HG02588 (cell line): ENCODE measurements around the gene CDK12.

Source experiments
- ATAC-seq: cut with Tn5 transposase; IDR thresholded peaks from one replicate; pipeline ENCODE4 v1.9.1; 2021; ENCODE audit warnings: mild to moderate bottlenecking, moderate library complexity; ENCODE audit not compliant: unreplicated experiment

Gene CDK12

GRCh38 chr17:39547713-39548478 lies 86.6 kb downstream of the CDK12 start:
- no peak for ATAC-seq

DNA sequence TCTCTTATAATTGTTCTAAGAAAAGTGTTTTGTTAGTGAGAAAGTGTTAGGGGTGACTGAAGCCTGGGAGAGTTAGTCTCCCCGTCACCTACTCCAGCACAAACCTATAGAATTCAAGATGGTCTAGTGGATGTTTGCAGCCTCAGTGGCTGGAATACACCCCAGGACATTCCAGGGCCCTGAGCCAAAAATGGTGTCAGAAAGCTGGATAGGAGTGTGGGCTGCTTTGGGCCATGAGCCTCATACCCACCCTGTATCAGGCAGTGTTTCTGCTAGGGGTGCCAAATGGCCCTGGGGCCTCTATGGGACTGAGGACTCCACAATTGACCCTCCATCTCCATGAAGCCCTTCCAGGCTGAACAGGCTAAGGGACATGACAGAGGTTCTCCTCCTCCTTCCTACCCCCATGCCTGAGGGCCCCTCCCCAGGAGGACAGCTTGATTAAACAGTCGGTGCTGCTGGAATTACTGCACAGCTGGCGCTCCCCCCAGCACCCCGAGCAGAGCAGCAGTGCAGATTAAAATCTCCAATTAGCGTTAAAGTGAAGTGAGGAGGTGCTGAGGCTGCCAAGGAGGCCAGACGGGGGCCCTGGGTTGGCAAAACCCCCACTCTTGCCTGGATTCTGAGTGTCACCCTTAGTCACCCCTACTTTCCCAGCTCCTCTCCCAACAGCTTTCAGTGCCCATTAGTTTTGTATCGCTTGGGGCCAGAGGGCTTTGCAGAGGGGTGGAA lies 87.4 kb downstream of the CDK12 start:
- ATAC-seq, result no peak

DNA sequence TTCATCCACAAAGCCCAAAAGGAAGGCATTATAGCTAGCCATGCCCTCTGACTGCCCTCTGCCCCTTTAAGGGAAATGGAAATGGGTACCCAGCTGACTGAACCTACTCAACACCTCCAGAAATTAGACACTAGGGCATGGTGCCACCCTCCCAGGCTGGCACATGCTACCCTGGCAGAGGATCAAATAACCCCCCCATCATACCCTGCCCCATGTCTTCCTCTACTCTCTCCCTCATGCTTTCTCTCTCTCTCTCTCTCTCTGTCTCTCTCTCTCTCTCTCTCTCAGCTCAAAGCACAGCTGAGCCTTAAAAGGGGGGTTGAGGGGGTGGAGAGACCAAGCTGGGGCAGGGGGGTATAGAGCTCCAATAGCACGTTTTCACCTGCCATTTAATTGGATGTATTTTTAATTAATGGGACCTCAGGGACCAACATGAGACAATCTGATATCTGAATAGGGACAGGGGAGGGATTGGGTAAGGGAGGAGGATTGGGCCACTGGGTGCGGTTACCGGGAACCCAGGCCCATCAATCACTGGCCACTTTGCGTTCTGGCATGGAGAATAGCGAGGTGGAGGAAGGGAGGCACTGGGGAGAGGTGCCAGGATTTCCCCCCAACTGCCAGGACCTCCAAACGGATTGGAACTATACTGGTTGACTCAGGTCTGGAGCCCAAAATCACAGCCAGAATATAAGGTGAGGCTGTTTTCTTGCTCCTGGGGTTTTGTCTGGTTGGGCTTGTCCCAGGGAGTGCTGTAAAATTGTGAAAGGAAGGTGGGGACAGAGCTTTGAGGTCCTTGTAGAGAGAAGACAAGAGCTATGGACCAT lies 88.7 kb downstream of the CDK12 start:
- no peak for ATAC-seq

GRCh38 chr17:39551879-39552278 lies 90.6 kb downstream of the CDK12 start:
- ATAC-seq, result no peak

DNA sequence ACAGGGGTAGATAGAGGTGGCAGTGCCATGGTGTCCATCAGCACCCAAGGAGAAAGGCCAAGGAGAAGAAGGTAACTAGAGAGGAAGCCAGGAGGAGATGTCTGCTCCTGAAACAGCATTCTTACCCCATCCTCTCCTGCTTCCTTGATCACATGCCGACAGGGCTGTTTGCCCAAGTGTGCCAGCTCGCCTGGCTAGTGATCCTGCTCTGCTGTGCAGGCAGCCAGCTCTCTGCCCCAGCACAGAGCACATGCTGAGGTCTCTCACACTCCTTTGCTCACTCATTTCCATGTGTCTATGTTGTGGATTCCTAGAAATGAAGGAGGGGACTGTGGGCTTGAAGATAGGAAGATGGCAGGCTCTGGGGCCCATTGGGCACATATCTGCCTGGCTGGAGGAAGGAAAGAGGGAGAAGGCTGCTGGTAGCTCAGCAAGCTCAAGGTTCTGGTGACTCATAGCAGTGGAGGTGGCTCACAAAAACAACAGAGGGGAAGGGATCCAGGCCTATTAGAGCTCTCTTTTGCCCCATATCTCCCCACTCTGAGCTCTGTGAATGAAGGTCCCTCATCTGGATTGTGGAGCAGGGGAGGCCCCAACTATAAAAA lies 92.2 kb downstream of the CDK12 start:
- ATAC-seq, result no peak

DNA sequence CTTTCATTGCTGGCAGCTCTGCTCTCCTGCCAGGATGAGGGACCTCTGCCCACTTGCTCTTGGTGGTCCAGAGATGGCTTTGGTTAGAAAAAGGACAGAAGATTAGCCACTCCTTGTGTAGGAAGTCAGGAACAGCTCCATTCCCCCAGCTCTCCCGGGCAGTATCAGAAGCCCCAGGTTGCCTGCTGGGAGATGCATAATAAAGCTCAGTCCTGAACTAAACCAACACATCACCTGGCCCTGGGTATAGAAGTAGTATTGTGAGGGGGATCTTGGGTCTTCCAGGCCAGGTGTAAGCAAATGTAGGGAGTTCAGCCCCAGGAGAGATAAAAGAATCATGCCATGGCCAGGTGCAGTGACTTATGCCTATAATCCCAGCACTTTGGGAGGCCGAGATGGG lies 94.1 kb downstream of the CDK12 start:
- ATAC-seq, result no peak

DNA sequence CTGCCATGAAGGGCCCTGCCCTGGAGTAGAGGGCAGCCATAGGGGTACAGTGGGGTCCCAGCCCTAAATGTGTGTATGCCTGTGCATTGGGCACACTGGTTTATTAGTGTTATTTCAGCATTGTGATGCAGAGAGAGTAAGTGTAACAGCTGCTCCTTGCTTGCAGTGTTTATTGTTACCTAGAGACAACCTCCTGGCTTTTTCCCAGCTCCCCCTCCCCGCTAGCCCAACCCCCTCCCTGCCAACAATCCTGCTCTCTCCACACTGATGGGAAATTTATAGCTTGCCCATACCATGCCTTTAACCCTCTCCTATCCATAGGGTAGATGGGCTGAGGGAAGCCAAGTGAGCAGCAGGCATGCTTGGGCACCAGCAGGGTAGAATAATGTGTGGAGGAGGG lies 95.1 kb downstream of the CDK12 start:
- no peak for ATAC-seq

DNA sequence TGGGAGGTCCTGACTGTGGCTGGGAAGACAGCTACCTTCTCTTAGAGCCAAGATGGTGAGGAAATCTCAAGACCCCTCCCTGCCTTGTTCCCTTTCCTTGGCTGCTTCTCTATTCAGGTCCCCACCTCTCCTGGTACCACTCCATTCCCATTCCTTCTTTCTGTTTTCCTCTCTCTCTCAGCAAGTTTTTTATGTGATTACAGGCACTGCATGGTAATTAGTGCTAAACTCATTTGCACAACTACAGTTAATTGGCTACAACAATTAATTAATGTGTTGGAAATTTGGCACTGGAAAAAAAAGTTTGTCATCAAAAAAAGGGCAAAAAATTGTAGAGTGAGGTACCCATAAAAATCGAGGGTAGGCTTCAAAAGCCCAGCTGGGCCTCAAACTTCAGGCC lies 101.1 kb downstream of the CDK12 start:
- no peak for ATAC-seq

DNA sequence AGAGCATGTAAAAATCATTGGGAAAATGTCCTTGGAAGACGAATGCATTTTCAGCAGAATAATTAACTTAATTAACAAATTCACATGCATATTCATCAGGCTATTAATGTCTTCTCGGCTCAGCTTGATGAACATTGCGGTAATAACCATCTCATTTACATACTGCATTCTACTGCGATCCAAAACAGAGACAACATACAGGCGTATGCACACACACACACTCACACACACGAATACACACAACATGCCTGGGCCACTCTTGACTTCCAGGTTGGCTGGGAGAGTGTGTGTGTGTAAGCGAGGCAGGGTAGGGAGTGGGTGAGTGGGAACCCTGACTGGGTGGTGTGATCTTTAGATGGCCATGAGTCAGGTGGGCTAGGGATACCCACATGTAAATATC lies 101.7 kb downstream of the CDK12 start:
- no peak for ATAC-seq

DNA sequence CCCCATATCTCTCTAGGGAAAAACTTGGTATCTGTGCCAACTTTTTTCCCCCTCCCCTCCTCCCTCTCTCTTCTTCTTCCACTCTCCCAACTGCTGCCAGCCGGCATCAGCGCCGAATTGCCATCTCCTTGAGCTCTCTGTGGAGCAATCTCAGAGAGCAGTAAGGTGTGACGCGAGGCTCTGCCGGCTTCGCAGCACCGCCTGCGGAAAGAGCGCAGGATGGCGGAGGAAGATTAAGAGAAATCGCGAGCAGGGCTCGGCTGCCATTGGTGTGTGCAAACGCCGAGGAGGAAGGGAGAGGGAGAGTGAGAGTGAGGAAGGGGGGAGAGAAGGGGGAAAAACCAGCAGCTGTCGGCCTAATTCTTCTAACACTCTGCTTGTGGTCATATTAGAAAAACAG lies 102.2 kb downstream of the CDK12 start:
- ATAC-seq, result no peak

DNA sequence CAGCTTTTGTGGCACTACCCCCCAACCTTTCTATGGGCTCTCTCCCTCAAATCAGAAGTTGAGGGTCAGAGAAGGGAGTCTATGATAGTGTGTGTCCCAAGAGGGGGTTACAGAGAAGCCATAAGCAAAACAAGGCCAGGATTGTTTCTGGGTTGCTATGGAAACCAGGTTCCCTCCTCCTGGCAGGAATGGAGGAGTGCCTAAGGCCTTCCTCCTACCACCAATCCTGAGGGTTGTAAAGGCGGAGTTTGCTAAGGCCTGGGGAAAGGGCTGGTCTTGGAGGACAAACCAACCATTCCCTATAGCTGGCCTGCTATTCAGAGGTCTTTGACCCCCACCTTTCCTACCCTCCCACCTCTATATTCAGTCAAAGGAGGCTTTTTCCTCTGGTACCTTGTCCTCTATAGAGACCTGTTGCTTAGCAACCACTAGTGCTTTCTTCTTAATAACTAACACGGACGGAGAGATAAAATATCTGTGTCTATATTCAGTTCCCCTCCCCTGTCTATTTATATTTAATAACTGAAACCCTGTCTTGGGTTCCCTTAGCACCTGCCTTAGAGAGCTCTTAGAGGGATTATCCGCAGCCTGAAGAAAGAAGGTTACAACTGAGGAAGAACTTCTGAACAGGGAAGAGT lies 103.0 kb downstream of the CDK12 start:
- ATAC-seq, result no peak

GRCh38 chr17:39566094-39566850 lies 105.0 kb downstream of the CDK12 start:
- no peak for ATAC-seq

GRCh38 chr17:39568702-39569101 lies 107.4 kb downstream of the CDK12 start:
- no peak for ATAC-seq

DNA sequence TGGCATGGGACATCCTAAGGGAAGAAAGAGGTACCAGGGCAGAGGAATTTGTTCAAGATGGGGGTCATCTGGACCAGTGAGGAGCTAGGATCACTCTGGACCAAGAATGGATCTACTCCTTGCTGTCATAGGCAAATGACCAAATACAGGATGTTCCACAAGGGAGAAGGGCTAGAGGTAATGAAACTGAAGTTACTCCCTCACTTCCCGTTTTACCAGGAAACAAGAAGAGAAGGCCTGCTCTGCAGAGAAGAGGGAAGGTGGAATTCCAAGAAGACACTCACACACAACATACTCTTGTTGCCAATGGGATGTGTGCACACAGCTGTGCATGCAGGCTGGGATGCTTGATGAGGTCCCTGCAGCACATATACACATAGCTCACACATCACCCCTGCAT lies 107.8 kb downstream of the CDK12 start:
- no peak for ATAC-seq

DNA sequence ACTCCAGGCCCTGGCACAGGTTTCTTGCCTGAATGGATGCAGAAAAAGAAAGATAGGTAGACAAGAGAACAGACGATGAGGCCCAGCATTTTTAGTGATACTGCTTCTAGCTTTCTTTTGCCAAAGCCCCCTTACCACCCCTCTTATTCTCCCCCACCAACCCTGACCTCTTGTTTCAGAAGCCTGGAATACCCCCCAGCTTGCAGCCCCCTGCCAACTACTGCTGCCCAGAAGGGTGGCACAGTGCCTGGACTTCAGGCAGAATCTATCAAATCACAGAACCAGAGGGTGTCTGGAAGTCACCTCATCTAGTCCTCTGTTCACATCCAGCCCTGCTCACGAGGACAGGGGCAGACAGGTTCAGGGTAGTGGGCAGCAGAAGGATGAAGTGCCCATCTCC lies 110.8 kb downstream of the CDK12 start:
- no peak for ATAC-seq

DNA sequence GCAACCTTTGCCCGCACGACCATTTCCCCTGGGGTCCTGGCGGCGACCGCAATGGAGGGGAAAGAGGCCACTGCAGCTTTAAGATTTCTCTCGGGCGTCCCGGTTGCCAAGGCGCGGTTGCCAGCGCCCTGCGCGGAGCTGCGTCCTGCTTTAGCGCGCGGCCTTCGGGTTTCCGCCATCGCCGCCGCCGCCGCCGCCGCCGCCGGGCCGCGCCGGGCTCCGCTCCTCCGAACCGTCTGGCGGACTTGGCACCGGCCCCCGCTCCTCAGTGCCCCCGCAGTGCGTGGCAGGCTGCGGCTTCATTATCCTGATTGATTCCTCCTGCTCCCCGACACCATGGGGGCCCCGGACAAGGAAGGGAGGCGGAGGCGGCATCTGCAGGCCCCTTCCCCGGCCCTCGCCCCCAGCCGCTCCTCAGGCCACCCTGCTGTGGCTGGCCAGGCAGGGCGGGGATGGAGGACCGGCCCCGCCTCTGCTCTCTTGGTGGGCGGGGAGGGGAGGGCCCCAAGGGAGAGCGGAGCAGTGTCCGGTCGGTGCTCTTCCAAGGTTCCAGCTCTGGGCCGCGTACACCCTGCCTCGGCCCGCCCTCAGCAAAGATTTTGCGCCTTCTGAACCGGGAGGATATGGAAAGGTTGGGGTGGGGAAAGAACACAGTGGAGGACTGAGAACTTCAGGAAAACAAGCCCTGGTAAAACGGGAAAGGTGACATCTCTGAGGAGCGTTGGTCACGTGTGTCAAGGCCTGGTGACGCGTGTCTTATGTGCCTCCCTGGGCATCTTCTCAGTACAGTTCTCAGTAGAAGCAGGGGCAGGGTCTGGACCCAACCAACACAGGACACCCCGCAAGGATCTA lies 112.4 kb downstream of the CDK12 start:
- ATAC-seq, result no peak

DNA sequence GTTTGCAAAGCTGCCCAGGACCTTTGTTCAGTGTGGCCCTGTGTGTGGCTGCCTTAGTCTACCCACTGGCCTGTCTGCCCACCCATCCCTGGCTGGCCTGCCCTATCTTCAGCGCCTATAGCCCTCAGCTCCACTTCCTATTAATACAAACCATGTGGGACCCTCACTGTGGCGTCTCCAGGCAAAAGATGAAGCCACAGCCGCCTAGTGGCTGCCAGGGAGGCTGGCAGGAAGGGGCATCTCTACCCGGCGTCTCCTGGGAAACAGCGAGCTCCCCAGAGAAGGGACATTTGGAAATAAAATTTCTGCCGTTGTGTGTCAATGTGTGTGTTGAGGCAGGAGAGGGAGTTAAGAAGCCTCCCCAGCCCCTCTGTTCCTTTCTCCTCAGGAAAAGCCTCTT lies 114.9 kb downstream of the CDK12 start:
- no peak for ATAC-seq

GRCh38 chr17:39578272-39578671 lies 117.0 kb downstream of the CDK12 start:
- no peak for ATAC-seq
